ENCODE measurements around the gene EXOC3L4. TPM values are rescaled to one million over a fixed set of nuclear protein-coding genes. Genes with fewer than 3 reads are reported as not detected.
A peak's percentile ranks its signal among the peaks of the same experiment; 100 is the strongest.

EXOC3L4 gene
- total and polyA plus RNA-seq, 10 donors = 2.0 to 39.2 (median 12.6) TPM

DNA sequence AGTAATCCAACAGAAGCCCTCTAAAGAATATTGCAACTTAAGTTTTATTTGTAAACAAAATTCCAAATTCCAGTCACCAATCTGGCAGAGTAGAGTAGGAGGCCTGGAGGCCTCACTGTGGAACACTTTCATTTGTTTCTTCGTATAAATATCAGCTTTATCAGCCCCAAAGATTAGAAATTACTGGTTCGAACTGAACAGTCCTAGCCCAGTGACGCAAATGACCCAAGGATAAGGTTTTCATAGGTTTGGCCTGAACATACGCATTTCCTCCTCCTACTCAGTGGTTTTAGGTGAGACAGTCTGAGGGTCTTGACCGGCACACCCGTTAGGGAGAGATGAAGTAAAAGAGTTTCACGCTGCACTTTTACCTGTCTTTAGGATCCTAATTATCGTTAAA, 38.8 kb upstream of the EXOC3L4 start:
- Histone ChIP-seq H3K36me3 (no peaks in the 10 kb centered on the region), H3K27me3 (replicated peaks in 1 of 7) (peaks cover 0 to 32% (median 2%) of the 10 kb centered on the region in 7 donors), H3K4me3 (peak overlapping the region; percentile 75 to 96 (median 84)), H3K9me3 (no peaks in the 10 kb centered on the region), H3K27ac (peak overlapping the region; percentile 26 to 93 (median 90)), H3K4me1 (peaks cover 24 to 78% (median 49%) of the 10 kb centered on the region in 6 donors)
- DNase-seq = no peak
- TF ChIP-seq, protein P1, sequence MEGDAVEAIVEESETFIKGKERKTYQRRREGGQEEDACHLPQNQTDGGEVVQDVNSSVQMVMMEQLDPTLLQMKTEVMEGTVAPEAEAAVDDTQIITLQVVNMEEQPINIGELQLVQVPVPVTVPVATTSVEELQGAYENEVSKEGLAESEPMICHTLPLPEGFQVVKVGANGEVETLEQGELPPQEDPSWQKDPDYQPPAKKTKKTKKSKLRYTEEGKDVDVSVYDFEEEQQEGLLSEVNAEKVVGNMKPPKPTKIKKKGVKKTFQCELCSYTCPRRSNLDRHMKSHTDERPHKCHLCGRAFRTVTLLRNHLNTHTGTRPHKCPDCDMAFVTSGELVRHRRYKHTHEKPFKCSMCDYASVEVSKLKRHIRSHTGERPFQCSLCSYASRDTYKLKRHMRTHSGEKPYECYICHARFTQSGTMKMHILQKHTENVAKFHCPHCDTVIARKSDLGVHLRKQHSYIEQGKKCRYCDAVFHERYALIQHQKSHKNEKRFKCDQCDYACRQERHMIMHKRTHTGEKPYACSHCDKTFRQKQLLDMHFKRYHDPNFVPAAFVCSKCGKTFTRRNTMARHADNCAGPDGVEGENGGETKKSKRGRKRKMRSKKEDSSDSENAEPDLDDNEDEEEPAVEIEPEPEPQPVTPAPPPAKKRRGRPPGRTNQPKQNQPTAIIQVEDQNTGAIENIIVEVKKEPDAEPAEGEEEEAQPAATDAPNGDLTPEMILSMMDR (IDR thresholded peaks at IDR 0.05 in 8 of 11, conservative IDR thresholded peaks at IDR 0.05 in 3 of 11) = no peak
- TF ChIP-seq POLR2A (IDR thresholded peaks at IDR 0.05) = no peak
- no peak for TF ChIP-seq POLR2AphosphoS5 (IDR thresholded peaks at IDR 0.05)
- intact Hi-C loops (cut with DNase I; ENCODE audit: low total_unique reads) = no loop called here
- 57 to 81% (median 68%) methylated on average over 8 of the region's 8 CpGs for WGBS, 5 donors

DNA sequence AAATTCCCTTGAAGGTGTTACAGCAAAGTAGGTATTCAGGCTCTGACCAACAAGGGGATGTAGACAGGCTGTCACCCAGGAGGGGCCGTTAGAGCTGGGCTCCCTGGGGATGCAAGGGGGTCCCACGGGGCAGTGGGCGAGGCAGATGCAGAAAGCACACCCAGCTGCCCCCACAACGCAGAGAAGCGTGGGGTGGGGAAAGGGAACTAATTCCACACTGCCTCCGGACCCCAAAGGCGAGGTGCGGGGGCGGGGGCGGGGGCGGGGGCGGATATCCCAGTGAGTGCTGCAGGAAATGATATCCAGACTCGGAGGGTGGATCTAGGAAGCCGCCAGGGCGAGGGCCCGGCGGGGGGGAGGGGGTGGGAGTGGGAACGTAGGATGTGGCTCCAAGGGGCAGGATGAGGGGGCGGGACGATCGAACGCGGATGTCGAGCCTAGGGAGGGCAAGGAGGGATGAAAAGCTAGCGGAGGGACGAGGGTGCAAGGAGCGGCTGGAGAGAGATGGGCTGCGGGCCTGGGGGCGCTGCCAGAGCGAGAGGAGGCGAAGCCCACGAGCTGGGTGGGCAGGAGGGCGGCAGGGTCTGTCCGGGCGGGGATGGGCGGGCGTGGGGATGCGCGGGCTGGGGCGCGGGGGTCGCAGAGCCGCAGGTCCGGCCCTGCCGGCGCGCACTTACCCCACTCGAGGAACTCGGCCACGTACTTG, 38.0 kb upstream of the EXOC3L4 start:
- Histone ChIP-seq H3K36me3 (no peaks in the 10 kb centered on the region), H3K4me1 (peaks cover 24 to 70% (median 49%) of the 10 kb centered on the region in 6 donors), H3K9me3 (no peaks in the 10 kb centered on the region), H3K27ac (peak overlapping the region; percentile 60 to 93 (median 90)), H3K27me3 (replicated peaks in 1 of 7) (peaks cover 0 to 35% (median 2%) of the 10 kb centered on the region in 7 donors), H3K4me3 (peak overlapping the region; percentile 75 to 96 (median 84))
- intact Hi-C loops (cut with DNase I; ENCODE audit: low total_unique reads) = no loop called here
- WGBS, 5 donors = 2 to 6% (median 4%) methylated on average over 45 to 50 of the region's 50 CpGs
- DNase-seq = peak; percentile 86
- TF ChIP-seq, protein P1 (IDR thresholded peaks at IDR 0.05 in 8 of 11, conservative IDR thresholded peaks at IDR 0.05 in 3 of 11) = no peak
- TF ChIP-seq POLR2AphosphoS5 (IDR thresholded peaks at IDR 0.05) (peak in 1 of 3 donors; percentile 56), POLR2A (IDR thresholded peaks at IDR 0.05) (no peak)

DNA sequence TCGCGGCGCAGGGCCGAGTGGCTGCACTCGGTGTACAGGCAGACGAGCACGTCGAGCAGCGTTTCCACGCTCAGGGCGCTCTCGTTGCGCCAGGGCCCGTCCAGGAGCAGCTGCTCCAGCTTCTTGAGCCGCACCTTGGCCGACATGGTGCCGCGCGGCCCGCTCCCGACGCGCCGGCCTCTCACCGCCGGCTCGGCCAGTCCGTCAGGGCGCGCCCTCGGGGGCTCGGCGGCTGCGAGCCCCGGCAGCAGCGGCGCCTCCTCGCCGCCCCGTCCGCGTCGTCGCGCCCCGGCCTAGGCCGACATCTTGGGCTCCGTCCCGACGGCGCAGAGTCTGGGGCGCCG, 37.5 kb upstream of the EXOC3L4 start:
- peak overlapping the region; percentile 75 to 96 (median 84) for H3K4me3 ChIP-seq
- DNase-seq = peak; percentile 85
- TF ChIP-seq POLR2AphosphoS5 (IDR thresholded peaks at IDR 0.05) (no peak), POLR2A (IDR thresholded peaks at IDR 0.05) (no peak)
- TF ChIP-seq, protein P1 (IDR thresholded peaks at IDR 0.05 in 8 of 11, conservative IDR thresholded peaks at IDR 0.05 in 3 of 11) = no peak
- H3K27ac ChIP-seq = peak overlapping the region; percentile 60 to 93 (median 90)
- WGBS, 5 donors = 0 to 4% (median 1%) methylated on average over 13 to 53 of the region's 53 CpGs
- peaks cover 24 to 66% (median 49%) of the 10 kb centered on the region in 6 donors for H3K4me1 ChIP-seq
- peaks cover 0 to 35% (median 2%) of the 10 kb centered on the region in 7 donors for H3K27me3 ChIP-seq (replicated peaks in 1 of 7)
- H3K9me3 ChIP-seq = no peaks in the 10 kb centered on the region
- intact Hi-C loops (cut with DNase I; ENCODE audit: low total_unique reads) = no loop called here
- no peaks in the 10 kb centered on the region for H3K36me3 ChIP-seq

DNA sequence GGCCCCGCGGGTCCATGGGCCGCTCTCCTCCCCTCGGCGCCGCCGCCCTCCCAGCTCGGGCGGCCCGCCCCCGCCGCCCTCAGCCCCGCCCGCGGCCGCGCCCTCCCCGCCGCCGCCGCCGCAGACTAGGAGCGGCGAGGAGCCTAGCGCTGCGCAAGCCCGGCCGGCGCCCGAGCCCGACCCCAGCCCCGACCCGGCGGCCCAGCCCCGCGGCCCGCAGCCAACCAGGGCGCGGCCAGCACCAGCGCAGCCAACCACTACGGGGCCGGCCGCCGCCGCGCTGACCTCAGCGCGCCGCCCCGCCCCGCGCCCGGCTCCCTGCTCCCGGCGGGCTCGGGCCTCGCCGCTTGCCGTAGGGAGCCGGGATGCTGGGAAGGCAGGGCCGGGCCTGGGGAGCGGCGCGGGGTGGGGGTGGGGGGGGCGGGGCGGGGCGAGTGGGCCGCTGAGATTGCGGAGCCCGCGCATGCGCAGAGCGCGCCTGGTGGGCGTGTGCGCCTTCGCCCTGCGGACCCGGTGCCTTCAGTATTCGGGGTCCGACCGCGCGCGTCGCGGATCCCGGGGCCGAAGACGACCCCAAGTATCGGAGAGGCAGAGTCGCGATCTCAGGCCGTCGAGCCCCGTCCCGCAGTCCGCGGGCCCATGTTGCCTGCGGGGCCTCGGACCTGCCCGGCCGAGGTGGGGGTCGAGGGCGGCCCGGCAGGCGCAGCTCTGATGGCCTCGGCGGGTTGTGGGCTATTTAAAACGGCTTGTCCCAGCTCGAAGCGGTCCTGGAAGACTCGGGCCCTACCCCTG, 37.0 kb upstream of the EXOC3L4 start, which contains the start of gene CDC42BPB:
Gene CDC42BPB (minus strand): TSS at position 178 of the 792 bp plus-strand sequence. CDS start 376 bp downstream, outside the sequence.
- peak; percentile 93 for DNase-seq
- Histone ChIP-seq H3K27ac (peak within 1 kb of the TSS; percentile 60 to 93 (median 90)), H3K36me3 (no peaks in the 10 kb centered on the region), H3K9me3 (no peaks in the 10 kb centered on the region), H3K27me3 (replicated peaks in 1 of 7) (peaks cover 0 to 35% (median 2%) of the 10 kb centered on the region in 7 donors), H3K4me3 (peak within 1 kb of the TSS; percentile 76 to 96 (median 84)), H3K4me1 (peaks cover 24 to 60% (median 44%) of the 10 kb centered on the region in 6 donors)
- 0 to 3% (median 1%) methylated on average over 20 to 111 of the region's 113 CpGs for WGBS, 5 donors
- intact Hi-C loops (cut with DNase I; ENCODE audit: low total_unique reads) = no loop called here
- TF ChIP-seq POLR2A (IDR thresholded peaks at IDR 0.05) = peak in 1 of 3 donors; percentile 10
- TF ChIP-seq POLR2AphosphoS5 (IDR thresholded peaks at IDR 0.05) = peak in 2 of 3 donors; percentile 75 to 78
- TF ChIP-seq, protein P1 (IDR thresholded peaks at IDR 0.05 in 8 of 11, conservative IDR thresholded peaks at IDR 0.05 in 3 of 11) = no peak
